ENCODE data around the gene NME2. TPM values are rescaled to one million over a fixed set of nuclear protein-coding genes. Genes with fewer than 3 reads are reported as not detected.

Gene NME2
- total RNA-seq, 1 experiment from 2014 or later, result 867 TPM

- DNase-seq (ENCODE audit: low read depth), result no peak
- in situ Hi-C loops (cut with HindIII; ENCODE audit: low pct_unique_long_range_greater_than_20kb, low sequenced_read_pairs), result no loop called here
These were observed 22.1 kb downstream of the NME2 start for GRCh38 chr17:51188271-51188833.

- no peak for DNase-seq (ENCODE audit: low read depth)
- in situ Hi-C loops (cut with HindIII; ENCODE audit: low pct_unique_long_range_greater_than_20kb, low sequenced_read_pairs), result no loop called here
These were observed 23.0 kb downstream of the NME2 start for GRCh38 chr17:51189162-51189561.

- no peak for DNase-seq (ENCODE audit: low read depth)
- in situ Hi-C loops (cut with HindIII; ENCODE audit: low pct_unique_long_range_greater_than_20kb, low sequenced_read_pairs), result no loop called here
These were observed 23.4 kb downstream of the NME2 start for GRCh38 chr17:51189628-51190027.

GRCh38 chr17:51191895-51192294 is 25.7 kb downstream of the NME2 start:
- DNase-seq (ENCODE audit: low read depth), result no peak
- in situ Hi-C loops (cut with HindIII; ENCODE audit: low pct_unique_long_range_greater_than_20kb, low sequenced_read_pairs), result no loop called here

- no peak for DNase-seq (ENCODE audit: low read depth)
- in situ Hi-C loops (cut with HindIII; ENCODE audit: low pct_unique_long_range_greater_than_20kb, low sequenced_read_pairs), result no loop called here
These were observed 31.5 kb downstream of the NME2 start for GRCh38 chr17:51197754-51198153.

GRCh38 chr17:51200295-51200694 is 34.1 kb downstream of the NME2 start:
- DNase-seq (ENCODE audit: low read depth), result no peak
- in situ Hi-C loops (cut with HindIII; ENCODE audit: low pct_unique_long_range_greater_than_20kb, low sequenced_read_pairs), result no loop called here

GRCh38 chr17:51200846-51201245 is 34.6 kb downstream of the NME2 start:
- no peak for DNase-seq (ENCODE audit: low read depth)
- in situ Hi-C loops (cut with HindIII; ENCODE audit: low pct_unique_long_range_greater_than_20kb, low sequenced_read_pairs), result no loop called here

- no peak for DNase-seq (ENCODE audit: low read depth)
- in situ Hi-C loops (cut with HindIII; ENCODE audit: low pct_unique_long_range_greater_than_20kb, low sequenced_read_pairs), result no loop called here
These were observed 37.6 kb downstream of the NME2 start for GRCh38 chr17:51203838-51204237.

GRCh38 chr17:51214920-51215319 is 48.7 kb downstream of the NME2 start:
- DNase-seq (ENCODE audit: low read depth), result no peak
- in situ Hi-C loops (cut with HindIII; ENCODE audit: low pct_unique_long_range_greater_than_20kb, low sequenced_read_pairs), result no loop called here

GRCh38 chr17:51217946-51218345 is 51.7 kb downstream of the NME2 start:
- no peak for DNase-seq (ENCODE audit: low read depth)
- in situ Hi-C loops (cut with HindIII; ENCODE audit: low pct_unique_long_range_greater_than_20kb, low sequenced_read_pairs), result no loop called here

GRCh38 chr17:51221322-51221721 is 55.1 kb downstream of the NME2 start:
- DNase-seq (ENCODE audit: low read depth), result no peak
- in situ Hi-C loops (cut with HindIII; ENCODE audit: low pct_unique_long_range_greater_than_20kb, low sequenced_read_pairs), result no loop called here

Other genes with a start within 250 kb of the NME2 start
- 78.0 and 97.9 TPM in 2 replicates for gene SPAG9, start 45.5 kb upstream of the NME2 start, total RNA-seq (2014; rRNA removed; shearing (Covaris generic); ENCODE audit: low replicate concordance)
- gene NME1, start 12.9 kb upstream of the NME2 start, total RNA-seq (2014; rRNA removed; shearing (Covaris generic); ENCODE audit: low replicate concordance), result 280 and 357 TPM in 2 replicates
- 3.9 and 12.0 TPM in 2 replicates for gene MBTD1, start 93.6 kb downstream of the NME2 start, total RNA-seq (2014; rRNA removed; shearing (Covaris generic); ENCODE audit: low replicate concordance)
- 120 and 128 TPM in 2 replicates for gene UTP18, start 94.1 kb downstream of the NME2 start, total RNA-seq (2014; rRNA removed; shearing (Covaris generic); ENCODE audit: low replicate concordance)

All from Caki2 (cell line).